Measurements from ENCODE around the gene NCAM1.

The NCAM1 gene

DNA sequence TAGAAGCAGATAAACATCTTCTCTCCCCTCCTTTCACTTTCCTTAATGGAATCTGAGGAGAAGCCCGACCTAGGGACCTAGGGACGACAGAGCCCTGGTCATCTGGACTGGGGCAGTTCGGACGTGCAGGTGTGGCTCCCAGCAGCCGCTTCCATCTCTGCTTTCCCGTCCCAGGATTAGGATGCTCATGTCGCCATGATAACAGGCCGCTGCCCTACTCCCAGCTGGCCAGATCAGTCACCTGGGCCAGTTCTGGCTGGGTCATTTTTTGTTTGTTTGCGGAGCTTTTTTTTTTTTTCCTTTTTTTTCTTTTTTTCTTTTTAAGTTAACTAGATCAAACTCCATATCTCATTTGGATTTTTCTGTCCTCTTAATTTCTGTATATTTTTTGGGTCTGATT, 186.9 kb downstream of the NCAM1 start:
- H3K27ac ChIP-seq, result no peak overlapping the region
- TF ChIP-seq, protein P1, sequence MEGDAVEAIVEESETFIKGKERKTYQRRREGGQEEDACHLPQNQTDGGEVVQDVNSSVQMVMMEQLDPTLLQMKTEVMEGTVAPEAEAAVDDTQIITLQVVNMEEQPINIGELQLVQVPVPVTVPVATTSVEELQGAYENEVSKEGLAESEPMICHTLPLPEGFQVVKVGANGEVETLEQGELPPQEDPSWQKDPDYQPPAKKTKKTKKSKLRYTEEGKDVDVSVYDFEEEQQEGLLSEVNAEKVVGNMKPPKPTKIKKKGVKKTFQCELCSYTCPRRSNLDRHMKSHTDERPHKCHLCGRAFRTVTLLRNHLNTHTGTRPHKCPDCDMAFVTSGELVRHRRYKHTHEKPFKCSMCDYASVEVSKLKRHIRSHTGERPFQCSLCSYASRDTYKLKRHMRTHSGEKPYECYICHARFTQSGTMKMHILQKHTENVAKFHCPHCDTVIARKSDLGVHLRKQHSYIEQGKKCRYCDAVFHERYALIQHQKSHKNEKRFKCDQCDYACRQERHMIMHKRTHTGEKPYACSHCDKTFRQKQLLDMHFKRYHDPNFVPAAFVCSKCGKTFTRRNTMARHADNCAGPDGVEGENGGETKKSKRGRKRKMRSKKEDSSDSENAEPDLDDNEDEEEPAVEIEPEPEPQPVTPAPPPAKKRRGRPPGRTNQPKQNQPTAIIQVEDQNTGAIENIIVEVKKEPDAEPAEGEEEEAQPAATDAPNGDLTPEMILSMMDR (conservative IDR thresholded peaks at IDR 0.05), result no peak

DNA sequence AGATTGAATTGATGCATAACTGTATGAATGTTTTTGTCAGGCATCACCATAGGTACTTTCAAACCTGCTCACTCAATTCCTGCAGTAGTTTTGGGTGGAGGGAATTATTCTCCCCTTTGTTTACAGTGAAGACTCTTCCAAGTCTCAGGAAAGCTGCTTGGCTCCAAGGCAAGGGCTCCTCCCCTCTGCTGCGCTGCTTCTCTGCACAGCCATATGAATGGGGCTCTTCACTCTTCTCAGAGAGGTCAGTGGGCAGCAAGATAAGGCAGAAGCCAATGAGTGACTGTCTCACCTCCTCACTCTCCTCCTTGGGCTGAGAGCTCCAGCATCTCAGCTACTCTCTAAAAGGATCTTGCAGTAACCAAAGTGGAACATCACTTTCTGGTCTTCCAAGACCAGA, 187.4 kb downstream of the NCAM1 start:
- no peak overlapping the region for H3K27ac ChIP-seq
- TF ChIP-seq, protein P1 (conservative IDR thresholded peaks at IDR 0.05), result no peak

DNA sequence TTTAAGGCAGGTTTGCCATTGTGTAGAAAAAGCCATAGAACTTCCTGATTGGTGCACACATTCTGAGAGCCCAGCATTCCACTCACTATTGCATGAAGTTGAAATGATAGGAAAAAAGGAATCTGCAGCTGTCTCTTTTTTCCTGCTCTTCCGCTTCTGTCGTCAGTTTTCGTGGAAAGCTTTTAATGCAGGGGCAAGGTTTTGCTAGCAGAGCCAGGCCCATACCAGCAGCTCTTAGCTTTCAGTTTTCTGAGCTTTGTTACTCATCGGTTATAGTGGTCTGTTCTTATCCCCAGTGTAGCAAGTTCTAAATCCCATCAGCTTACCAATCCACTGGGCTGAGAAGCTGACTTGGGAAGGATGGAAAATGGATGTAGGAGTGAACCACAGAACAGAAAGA, 190.3 kb downstream of the NCAM1 start:
- no peak overlapping the region for H3K27ac ChIP-seq
- TF ChIP-seq, protein P1 (conservative IDR thresholded peaks at IDR 0.05), result no peak

DNA sequence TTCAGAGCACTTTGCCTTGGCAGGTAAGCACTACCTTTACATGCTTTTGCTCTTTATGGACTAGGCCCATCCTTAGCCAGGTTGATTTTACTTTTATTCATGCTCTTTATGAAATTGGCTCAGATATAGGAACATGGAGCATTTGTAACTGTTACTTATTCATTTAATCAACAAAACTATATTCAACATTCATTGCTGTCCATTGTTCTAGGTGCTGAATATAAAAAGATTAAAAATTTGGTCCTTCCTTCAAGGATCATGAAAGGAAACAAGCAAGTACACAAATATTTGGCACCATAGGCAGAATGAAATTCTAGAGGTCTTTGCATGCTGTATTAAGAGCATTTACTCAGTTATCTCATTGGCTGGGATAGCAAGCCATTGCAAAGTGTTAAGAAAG, 191.3 kb downstream of the NCAM1 start:
- TF ChIP-seq, protein P1 (conservative IDR thresholded peaks at IDR 0.05), result no peak
- no peak overlapping the region for H3K27ac ChIP-seq

DNA sequence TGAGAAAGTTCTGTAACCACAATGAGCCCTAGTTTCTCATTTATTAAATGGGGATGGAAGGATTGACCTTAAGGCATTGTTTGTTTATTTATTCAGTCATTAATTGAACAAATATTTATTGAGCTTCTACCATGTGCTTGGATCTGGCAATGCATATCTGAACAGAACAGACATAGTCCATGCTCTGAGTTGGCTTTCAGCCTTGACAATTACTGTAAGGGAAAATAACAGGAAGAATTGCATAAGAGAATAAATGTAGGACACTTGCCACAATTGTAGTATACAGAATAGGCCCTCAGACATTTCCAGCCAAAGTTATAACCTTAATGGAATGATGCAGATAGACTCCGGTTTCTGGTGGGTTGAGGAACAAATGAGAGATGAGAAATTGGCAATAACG, 192.6 kb downstream of the NCAM1 start:
- TF ChIP-seq, protein P1 (conservative IDR thresholded peaks at IDR 0.05), result no peak
- H3K27ac ChIP-seq, result no peak overlapping the region

DNA sequence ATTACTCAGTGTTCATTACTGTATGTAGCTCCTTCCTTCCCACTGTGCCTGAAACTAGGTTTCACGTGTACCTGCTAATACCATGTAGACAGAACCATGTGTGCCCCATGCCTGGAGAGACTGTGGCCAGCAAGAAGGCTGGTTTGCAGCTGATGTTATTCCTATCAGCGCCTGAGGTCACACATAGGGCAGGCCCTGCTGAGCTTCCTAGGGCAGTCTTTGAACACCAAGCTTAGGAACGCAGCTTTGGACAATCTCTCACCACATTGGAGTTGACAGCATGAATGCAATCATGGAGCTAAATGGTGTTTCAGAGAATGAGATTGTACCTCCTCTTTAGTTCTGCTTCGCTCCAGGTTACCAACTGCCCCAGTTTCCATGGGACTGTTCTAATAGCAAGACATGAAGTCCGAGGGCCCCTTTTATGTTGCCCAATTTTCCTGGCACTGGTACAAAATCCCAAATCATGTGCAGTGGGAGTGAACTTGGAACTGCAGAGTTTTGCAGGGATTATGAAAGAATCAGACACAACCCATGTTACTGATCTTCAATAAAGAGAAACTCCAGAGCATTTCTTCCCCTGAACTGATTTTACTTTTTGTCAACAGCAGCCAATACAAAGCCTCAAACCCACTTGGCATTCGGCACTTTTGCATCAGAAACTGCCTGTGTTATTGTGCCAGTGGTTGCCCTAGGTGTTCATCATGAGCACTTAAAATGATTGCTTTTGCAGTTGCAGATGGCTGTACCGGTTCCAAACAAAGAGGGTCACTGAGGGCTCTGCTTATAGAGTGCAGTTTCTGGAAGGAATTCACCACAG, 199.0 kb downstream of the NCAM1 start:
- TF ChIP-seq, protein P1 (conservative IDR thresholded peaks at IDR 0.05), result no peak
- H3K27ac ChIP-seq, result no peak overlapping the region

DNA sequence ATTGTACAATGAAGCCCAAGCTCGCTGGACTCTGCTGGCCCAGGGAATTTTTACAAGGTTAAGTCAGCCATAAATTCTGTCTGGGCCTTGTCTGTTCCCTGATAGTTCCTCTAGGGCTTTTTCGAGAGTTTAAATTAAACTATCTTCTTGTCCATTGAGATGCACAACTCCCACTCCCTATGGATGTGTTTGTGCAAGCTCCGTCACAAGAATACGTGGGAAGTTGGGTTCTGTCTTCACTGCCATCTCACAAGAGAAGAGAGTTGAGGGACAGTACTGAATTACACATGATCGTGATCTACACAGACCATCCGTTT, 199.5 kb downstream of the NCAM1 start:
- TF ChIP-seq, protein P1 (conservative IDR thresholded peaks at IDR 0.05), result no peak
- H3K27ac ChIP-seq, result peak overlapping the region; percentile 54

Data from VCaP (cell line).